Ishikawa (cell line): ENCODE measurements around the gene APOBEC4.

Experiments used
- CEBPB ChIP-seq: IDR thresholded peaks from 2 replicates; pipeline ENCODE4 v1.6.1; 2012
- CREB1 ChIP-seq: IDR thresholded peaks from 2 replicates; pipeline ENCODE4 v1.6.1; 2012; ENCODE audit warnings: low read depth
- EGR1 ChIP-seq: IDR thresholded peaks from 2 replicates; pipeline ENCODE4 v1.6.1; 2012
- EP300 ChIP-seq: IDR thresholded peaks from 2 replicates; pipeline ENCODE4 v1.6.1; 2012; ENCODE audit warnings: borderline replicate concordance
- FOXM1 ChIP-seq: IDR thresholded peaks from 2 replicates; pipeline ENCODE4 v1.6.1; 2012; ENCODE audit warnings: low read depth, borderline replicate concordance
- NFIC ChIP-seq: IDR thresholded peaks from 2 replicates; pipeline ENCODE4 v1.6.1; 2012
- RAD21 ChIP-seq: IDR thresholded peaks from 2 replicates; pipeline ENCODE4 v1.6.1; 2012; ENCODE audit warnings: low read depth
- TAF1 ChIP-seq: IDR thresholded peaks from 2 replicates; pipeline ENCODE4 v1.6.1; 2012; ENCODE audit warnings: low read depth, mild to moderate bottlenecking
- TCF12 ChIP-seq: IDR thresholded peaks from 2 replicates; pipeline ENCODE4 v1.6.1; 2012; ENCODE audit warnings: low read depth
- TEAD4 ChIP-seq: IDR thresholded peaks from 2 replicates; pipeline ENCODE4 v1.6.1; 2012
- YY1 ChIP-seq: IDR thresholded peaks from 2 replicates; pipeline ENCODE4 v1.6.1; 2012; ENCODE audit warnings: low read depth
- ZBTB7A ChIP-seq: IDR thresholded peaks from 2 replicates; pipeline ENCODE4 v1.6.1; 2012; ENCODE audit warnings: low read depth
- TF ChIP-seq, protein P1 (sequence below): IDR thresholded peaks from 2 replicates; pipeline ENCODE4 v1.6.1; 2012
- TF ChIP-seq, protein P2 (sequence below): IDR thresholded peaks from 2 replicates; pipeline ENCODE4 v1.6.1; 2012; ENCODE audit warnings: low read depth, mild to moderate bottlenecking
- TF ChIP-seq, protein P3 (sequence below): IDR thresholded peaks from 2 replicates; pipeline ENCODE4 v1.6.1; 2012

Gene APOBEC4

GRCh38 chr1:183689762-183690204 is 36.7 kb upstream of the APOBEC4 start:
- TF ChIP-seq, protein P1, sequence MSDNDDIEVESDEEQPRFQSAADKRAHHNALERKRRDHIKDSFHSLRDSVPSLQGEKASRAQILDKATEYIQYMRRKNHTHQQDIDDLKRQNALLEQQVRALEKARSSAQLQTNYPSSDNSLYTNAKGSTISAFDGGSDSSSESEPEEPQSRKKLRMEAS = no peak
- TF ChIP-seq NFIC = peak; percentile 55

DNA sequence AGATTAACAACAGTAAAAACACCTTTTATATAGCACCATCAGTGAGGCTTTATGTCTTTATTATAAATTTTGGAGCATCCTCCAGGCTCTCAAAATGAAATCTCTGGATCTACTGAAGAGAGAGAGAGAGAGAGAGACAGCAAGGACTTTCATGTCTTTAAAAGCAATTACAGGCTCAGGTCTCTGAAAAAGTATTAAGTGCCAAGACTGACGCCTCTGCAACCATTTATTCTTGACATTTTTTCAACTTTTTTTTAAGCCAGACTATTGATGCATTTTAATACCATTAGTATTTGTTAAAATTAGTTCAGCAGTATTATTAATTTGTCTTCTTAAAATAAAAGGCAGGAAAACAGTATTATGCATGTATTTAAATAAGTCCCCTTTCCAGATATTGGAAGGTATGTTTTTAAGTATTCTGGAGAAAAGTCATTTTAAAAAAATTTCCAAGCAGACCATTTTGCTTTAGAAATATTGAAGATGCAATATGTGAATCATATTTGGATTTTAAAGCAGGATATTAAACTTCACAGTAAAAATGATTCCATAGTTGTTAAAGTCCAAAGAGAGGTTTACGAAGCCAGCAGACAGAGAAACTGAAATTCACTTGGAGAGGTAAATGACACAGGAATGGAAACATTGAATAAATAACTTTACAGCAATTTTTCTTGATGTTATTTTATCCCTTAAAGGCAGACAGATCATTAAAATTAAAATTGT is 35.4 kb upstream of the APOBEC4 start:
- TF ChIP-seq NFIC (no peak), EGR1 (no peak), RAD21 (no peak), CREB1 (no peak), TEAD4 (no peak), EP300 (no peak), TAF1 (no peak), FOXM1 (no peak), TCF12 (no peak), CEBPB (no peak), YY1 (no peak), ZBTB7A (no peak)
- TF ChIP-seq, protein P2, sequence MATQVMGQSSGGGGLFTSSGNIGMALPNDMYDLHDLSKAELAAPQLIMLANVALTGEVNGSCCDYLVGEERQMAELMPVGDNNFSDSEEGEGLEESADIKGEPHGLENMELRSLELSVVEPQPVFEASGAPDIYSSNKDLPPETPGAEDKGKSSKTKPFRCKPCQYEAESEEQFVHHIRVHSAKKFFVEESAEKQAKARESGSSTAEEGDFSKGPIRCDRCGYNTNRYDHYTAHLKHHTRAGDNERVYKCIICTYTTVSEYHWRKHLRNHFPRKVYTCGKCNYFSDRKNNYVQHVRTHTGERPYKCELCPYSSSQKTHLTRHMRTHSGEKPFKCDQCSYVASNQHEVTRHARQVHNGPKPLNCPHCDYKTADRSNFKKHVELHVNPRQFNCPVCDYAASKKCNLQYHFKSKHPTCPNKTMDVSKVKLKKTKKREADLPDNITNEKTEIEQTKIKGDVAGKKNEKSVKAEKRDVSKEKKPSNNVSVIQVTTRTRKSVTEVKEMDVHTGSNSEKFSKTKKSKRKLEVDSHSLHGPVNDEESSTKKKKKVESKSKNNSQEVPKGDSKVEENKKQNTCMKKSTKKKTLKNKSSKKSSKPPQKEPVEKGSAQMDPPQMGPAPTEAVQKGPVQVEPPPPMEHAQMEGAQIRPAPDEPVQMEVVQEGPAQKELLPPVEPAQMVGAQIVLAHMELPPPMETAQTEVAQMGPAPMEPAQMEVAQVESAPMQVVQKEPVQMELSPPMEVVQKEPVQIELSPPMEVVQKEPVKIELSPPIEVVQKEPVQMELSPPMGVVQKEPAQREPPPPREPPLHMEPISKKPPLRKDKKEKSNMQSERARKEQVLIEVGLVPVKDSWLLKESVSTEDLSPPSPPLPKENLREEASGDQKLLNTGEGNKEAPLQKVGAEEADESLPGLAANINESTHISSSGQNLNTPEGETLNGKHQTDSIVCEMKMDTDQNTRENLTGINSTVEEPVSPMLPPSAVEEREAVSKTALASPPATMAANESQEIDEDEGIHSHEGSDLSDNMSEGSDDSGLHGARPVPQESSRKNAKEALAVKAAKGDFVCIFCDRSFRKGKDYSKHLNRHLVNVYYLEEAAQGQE = no peak
- TF ChIP-seq, protein P1 = no peak
- TF ChIP-seq, protein P3, sequence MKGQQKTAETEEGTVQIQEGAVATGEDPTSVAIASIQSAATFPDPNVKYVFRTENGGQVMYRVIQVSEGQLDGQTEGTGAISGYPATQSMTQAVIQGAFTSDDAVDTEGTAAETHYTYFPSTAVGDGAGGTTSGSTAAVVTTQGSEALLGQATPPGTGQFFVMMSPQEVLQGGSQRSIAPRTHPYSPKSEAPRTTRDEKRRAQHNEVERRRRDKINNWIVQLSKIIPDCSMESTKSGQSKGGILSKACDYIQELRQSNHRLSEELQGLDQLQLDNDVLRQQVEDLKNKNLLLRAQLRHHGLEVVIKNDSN = no peak

- no peak for TF ChIP-seq EP300
- TF ChIP-seq NFIC = no peak
- TF ChIP-seq, protein P2 = no peak
- no peak for TF ChIP-seq TCF12
- TF ChIP-seq FOXM1 = no peak
- TF ChIP-seq, protein P3 = no peak
- no peak for TF ChIP-seq CEBPB
- no peak for TF ChIP-seq CREB1
- no peak for TF ChIP-seq YY1
- TF ChIP-seq ZBTB7A = no peak
- TF ChIP-seq TAF1 = no peak
- TF ChIP-seq RAD21 = no peak
- no peak for TF ChIP-seq TEAD4
- no peak for TF ChIP-seq EGR1
- TF ChIP-seq, protein P1 = no peak
Measured at GRCh38 chr1:183687546-183688304, 34.6 kb upstream of the APOBEC4 start.

GRCh38 chr1:183686229-183686628 is 33.1 kb upstream of the APOBEC4 start:
- no peak for TF ChIP-seq CREB1
- no peak for TF ChIP-seq FOXM1
- no peak for TF ChIP-seq CEBPB
- no peak for TF ChIP-seq EGR1
- TF ChIP-seq, protein P1 = no peak
- no peak for TF ChIP-seq TEAD4
- no peak for TF ChIP-seq EP300
- TF ChIP-seq, protein P3 = no peak
- no peak for TF ChIP-seq YY1
- TF ChIP-seq, protein P2 = no peak
- TF ChIP-seq TAF1 = no peak
- no peak for TF ChIP-seq RAD21
- TF ChIP-seq ZBTB7A = no peak
- no peak for TF ChIP-seq NFIC
